CD4-positive, alpha-beta T cell treated with Interleukin-1 beta for 1 hour (primary cell): ENCODE results near the gene CACNB4.
"Not testable (repeated sequence)": the region's sequence is repeated elsewhere in the genome, so short reads cannot be mapped to it uniquely, and the experiment has no call there.

ENCODE experiments used
- DNase-seq, 2 donors: peaks; one replicate each; pipeline ENCODE4 v3.0.0-alpha.2; 2020 to 2022

Gene CACNB4

DNA sequence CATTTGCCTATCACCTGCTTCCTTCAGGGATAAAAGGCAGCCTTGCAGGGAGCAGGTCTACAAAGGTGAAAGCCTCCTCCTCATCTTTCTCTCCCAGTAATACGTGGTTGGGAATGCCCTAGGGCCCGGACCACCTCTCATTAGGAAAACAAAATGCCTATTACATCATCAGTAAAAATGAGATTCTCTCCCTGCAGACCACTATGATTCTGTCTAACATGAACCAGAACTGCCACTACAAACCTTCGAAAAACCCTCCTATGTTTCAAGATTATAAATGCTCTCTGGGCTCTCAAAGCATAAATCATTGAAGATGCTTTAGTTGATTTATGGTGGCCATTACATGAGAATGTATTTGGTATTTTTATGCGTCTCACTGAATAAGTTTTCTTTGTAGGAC, 162.2 kb downstream of the CACNB4 start:
- DNase-seq = no peak

- no peak for DNase-seq
These were observed 165.5 kb downstream of the CACNB4 start for GRCh38 chr2:151933266-151933804.

- no peak for DNase-seq
These were observed 167.1 kb downstream of the CACNB4 start for GRCh38 chr2:151931756-151932155.

- no peak for DNase-seq
These were observed 167.7 kb downstream of the CACNB4 start for GRCh38 chr2:151931030-151931611.

- DNase-seq = no peak
These were observed 168.8 kb downstream of the CACNB4 start for GRCh38 chr2:151930042-151930441.

DNA sequence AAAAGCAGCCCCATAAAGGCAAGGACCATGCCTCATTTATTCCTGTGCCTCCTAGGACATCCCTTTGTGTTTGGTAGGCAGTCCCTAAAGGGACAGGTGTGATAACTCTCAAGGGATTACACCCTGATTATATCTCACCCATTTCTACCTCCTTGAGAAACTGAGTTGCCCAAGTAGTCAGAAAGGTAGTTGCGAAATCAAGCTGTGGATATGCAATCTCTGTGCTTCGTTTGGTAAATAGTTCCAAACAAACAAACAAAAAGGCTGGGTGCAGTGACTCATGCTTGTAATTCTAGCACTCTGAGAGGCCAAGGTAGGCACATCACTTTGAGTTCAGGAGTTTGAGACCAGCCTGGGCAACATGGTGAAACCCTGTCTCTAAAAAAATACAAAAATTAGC, 170.5 kb downstream of the CACNB4 start:
- no peak for DNase-seq

GRCh38 chr2:151927501-151928221, 171.2 kb downstream of the CACNB4 start:
- DNase-seq = no peak

DNA sequence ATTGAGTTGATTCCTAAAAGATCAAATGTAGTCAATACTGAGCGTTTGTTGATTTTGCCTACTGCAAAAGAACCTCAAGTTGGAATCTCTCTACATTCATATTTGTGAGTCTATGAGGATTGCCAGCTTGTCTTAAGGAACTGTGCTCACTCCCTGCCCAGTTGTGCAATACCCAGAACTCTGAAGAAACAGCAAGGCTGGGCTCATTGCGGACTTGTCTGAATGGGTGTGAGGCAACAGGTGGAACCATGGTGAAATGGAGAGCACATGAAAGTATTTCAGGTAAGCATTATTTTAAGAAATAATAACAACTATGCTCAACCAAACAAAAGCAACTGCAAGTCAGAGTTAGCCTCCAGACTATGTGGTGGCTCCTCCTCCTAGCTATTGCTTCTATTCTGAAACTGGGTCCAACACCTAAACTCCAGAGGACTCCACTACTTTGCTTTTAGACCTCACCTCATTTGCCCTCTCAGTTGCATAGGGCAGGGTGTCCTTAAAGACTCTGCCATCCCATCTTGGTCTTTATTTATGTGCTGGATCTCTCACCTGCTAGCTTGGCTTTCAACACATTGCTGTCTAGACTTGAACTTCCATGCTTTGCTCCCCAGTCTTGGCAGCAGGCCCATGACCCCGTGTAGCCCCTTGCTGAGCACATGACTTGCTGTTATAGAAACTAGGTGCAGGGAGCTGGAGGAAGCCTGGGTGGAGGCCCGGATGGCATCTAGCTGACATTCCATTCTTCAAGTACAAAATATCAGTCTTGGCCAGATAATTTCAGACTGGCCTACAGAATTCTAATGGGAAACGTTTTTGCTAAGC, 175.8 kb downstream of the CACNB4 start:
- DNase-seq = peak; percentile 6 to 54

DNA sequence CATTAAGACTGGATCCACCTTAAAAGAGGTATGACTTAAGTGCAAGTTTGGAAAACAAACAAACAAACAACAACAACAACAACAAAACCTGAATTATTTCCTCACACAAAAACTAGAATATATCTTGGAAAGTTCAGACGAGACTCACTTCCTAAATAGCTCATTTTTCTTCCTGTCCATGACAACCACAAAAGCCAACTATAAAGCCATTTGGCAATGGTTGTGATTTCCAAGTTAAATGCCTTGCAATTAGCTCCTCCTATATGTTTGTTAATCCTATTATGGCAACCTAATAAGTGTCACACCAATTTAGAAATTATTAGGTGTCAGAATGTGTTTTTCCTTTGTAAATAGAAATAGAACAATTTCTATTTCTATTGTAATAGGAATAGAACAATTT, 179.1 kb downstream of the CACNB4 start:
- DNase-seq = no peak

DNA sequence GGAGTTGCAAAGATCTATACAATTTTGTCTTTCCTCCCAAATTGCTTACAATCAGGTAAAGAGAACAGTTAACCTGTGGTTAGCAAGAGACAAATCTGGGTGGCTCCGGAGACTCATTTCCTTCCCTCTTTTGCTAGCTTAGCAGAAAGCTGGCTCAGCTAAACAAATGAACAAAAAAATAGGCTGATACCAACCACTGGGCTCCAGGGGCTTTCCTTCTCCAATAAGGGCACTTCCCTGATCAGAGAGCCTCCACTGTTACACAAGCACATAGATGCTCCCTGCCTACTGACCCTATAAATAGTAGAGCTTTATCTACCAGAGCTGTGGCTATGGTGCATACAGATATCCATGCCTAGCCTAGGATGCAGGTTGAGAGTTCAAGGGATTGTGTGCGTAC, 180.5 kb downstream of the CACNB4 start:
- peak; percentile 5 to 23 for DNase-seq

DNA sequence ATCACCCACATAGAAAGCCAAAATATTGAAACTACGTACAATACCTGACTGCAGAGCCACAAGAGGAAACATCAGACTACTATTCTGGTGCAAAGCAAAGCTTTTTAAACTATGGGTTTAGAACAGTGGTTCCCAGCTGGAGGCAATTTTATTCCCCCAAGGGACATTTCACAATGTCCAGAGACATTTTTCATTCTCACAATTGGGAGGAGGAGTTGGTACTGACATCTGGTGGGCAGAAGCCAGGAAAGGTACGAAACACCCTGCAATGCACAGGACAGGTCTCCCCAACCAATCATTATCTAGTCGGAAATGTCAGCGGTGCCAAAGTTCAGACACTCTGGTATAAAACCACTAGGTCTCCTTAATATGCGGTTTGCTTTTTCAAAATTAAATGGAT, 182.2 kb downstream of the CACNB4 start:
- no peak for DNase-seq

DNA sequence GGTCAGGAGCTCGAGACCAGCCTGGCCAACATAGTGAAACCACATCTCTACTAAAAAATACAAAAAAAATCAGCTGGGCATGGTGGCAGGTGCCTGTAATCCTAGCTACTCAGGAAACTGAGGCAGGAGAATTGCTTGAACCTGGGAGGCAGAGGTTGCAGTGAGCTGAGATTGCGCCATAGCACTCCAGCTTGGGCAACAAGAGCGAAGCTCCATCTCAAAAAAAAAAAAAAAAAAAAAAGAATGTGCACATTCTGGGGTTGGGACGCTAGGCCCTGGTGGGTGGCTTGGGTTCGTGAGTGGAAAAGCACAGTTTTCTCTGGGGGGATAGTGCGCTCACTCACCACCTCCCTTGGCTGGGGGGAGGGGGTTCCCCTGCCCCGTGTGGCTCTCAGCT, 183.2 kb downstream of the CACNB4 start:
- not testable (repeated sequence) for DNase-seq

DNA sequence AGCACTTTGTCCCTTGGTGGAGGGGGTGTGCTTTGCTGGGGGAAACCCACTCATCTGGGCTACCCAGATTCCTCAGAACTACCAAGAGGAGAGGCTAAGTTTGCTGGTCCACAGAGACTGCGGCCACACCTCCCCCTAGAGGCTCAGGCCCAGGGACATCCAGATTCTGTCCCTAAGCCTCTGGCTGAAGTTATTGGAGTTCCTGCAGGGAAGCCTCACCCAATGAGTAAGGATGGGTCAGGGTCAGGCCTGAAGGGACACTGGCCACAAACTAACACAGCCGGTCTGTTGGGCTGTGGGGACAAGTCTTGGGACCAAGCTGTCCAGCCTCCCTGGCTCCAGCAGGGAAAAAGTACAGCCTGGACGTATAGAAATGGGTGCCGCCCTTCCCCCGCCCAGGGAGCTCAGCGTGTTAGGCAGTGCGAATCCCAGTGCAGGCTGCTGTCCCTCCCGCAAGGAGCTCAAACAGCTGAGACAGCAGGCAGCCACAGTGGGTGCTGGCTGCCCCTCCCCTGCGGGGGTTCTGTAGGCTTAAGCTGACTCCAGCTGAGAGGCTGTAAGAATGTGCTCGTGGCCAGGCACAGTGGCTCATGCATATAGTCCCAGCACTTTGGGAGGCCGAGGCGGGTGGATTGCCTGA, 183.7 kb downstream of the CACNB4 start:
- no peak for DNase-seq

DNA sequence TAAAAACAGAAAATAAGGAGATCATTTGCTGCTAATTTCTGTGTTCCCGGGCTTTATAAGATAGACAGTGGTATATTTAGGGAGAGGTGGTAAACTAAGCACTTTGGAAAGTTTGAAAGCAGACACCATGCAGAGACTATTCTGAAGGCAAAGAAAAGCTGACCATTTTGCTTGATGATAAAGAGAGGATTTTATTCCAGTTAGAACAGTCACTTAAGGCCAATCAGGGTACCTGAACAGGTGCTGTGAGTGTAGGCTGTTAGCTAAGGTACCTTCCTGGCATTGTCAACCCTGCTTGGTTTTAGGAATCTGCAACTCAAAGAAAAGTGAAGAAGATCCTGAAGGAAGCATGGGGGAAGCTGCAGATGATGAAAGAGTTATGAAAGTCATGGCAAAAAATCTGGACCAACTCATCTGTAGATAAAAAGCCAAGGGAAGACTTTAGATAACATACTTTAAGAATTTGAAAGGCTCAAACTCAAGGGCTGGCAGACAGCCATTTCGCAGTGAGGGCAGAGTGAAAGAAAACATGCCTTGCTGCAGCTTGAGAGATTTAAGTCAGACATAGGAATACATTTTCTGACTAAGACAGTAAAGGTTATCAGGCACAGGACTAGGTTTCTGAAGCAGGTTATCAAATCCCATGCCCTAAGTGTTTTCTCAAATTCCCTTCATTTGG, 190.5 kb downstream of the CACNB4 start:
- DNase-seq = no peak

- no peak for DNase-seq
These were observed 191.3 kb downstream of the CACNB4 start for GRCh38 chr2:151907286-151908203.

- no peak for DNase-seq
These were observed 192.2 kb downstream of the CACNB4 start for GRCh38 chr2:151906633-151906998.

- DNase-seq = no peak
These were observed 192.7 kb downstream of the CACNB4 start for GRCh38 chr2:151905963-151906632.

DNA sequence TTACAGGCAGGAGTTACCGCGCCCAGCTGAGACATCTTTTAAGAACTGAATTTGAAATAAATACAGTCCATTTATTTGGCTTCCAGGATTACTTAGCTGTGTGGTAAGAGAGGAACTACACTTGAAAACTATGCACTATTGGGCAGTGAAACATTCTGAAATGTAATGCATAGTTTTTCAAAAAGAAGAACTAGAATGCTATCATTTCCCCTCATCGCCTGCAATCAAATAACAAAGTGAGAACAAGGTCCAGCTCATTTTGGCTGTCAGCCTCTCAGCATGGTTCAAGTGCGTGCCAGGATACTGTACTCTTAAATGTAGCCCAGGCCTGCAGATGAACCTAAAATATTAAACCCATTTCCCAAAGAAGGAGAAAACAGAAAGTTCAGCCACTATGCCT, 194.0 kb downstream of the CACNB4 start:
- DNase-seq = no peak

DNA sequence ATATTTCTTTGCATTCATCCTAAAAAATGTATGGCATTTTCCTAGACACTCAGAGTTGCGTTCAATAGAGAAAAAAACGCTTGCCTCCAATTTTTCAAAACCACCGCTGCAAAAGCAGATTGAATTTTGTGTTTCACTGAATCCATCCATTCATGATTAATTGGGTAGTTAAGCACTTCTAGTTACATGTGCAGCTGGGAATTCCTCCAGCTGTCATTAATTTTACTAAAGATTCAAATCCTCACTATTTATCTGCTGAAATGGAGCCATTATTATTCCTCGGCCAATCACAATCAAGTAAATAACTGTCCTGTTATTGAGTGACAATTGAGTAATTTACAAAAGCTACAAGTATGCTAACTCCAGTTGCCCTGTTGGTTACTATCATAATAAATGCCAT, 194.8 kb downstream of the CACNB4 start:
- no peak for DNase-seq

DNA sequence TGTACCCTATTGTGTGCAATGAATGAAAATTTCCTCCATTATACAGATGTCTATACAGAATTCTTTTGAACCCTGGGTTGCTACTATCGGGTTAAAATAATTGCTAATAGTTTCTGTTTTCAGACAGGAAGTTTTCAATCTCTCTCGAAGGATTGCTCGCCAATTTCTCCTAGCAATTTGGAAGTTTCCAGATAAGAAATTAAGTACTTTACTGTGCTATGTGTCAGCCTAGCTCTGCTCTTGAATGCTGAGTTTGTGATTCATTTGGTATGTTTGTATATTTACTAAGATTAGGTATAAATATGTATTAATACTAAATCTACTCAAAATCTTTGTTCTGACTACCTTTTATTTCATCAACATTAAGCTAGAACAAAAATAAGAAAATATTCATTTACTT, 196.0 kb downstream of the CACNB4 start:
- DNase-seq = no peak

DNA sequence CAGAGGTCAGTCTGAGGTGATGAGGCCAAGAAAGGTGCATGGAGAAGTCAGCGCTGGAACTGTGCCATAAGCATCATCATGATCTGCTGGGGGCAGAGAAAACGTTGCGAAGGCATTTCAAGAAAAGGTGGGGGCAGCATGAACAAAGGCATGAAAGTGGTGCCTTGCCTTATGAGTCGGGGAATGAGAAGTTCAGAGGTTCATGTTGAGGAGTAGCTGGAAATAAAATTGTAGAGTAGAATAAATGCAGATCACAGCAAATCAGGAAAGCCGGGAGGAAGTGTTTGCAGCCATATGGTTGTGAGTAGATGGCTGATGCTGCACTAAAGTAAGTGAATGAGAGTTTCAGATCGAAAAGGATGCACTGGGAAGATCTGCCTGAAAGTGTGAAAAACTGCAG, 198.5 kb downstream of the CACNB4 start:
- DNase-seq = no peak
